HG02884 (cell line): Measurements from ENCODE around the gene KCNQ1.

Experiments
- ATAC-seq: cut with Tn5 transposase; IDR thresholded peaks from one replicate; pipeline ENCODE4 v1.9.1; 2021; ENCODE audit warnings: mild to moderate bottlenecking, moderate library complexity; ENCODE audit not compliant: unreplicated experiment

The KCNQ1 gene, protein sequence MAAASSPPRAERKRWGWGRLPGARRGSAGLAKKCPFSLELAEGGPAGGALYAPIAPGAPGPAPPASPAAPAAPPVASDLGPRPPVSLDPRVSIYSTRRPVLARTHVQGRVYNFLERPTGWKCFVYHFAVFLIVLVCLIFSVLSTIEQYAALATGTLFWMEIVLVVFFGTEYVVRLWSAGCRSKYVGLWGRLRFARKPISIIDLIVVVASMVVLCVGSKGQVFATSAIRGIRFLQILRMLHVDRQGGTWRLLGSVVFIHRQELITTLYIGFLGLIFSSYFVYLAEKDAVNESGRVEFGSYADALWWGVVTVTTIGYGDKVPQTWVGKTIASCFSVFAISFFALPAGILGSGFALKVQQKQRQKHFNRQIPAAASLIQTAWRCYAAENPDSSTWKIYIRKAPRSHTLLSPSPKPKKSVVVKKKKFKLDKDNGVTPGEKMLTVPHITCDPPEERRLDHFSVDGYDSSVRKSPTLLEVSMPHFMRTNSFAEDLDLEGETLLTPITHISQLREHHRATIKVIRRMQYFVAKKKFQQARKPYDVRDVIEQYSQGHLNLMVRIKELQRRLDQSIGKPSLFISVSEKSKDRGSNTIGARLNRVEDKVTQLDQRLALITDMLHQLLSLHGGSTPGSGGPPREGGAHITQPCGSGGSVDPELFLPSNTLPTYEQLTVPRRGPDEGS

GRCh38 chr11:2444821-2445745, at the start of gene KCNQ1:
Gene KCNQ1 (plus strand): TSS chr11:2445008. CDS start chr11:2445099, 91 bp downstream.
- ATAC-seq = no peak

DNA sequence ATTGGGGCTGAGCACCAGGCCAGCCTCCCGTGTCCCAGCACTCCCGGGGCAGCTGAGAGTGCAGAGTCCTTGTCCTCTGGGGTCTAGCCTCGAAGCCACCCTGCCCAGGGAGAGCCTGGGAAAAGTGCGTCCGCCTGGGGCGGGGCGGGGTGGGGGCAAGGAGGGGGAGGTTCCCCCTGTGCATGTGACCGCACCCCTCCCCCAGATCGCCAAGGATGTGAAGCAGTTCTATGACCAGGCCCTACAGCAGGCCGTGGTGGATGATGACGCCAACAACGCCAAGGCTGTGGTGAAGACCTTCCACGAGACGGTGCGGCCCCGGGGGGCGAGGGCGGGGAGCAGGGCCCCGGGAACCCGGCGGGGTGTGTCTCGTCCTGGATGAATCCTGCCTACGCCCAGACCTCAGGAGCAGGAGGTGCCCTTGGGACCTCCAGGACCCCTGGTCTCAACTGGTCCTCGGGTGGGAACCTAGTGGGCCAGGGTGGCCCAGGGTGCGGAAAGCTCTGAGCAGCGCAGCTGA, 49.5 kb upstream of the KCNQ1 start:
- no peak for ATAC-seq

- no peak for ATAC-seq
Measured at GRCh38 chr11:2395856-2396255, 49.0 kb upstream of the KCNQ1 start.

DNA sequence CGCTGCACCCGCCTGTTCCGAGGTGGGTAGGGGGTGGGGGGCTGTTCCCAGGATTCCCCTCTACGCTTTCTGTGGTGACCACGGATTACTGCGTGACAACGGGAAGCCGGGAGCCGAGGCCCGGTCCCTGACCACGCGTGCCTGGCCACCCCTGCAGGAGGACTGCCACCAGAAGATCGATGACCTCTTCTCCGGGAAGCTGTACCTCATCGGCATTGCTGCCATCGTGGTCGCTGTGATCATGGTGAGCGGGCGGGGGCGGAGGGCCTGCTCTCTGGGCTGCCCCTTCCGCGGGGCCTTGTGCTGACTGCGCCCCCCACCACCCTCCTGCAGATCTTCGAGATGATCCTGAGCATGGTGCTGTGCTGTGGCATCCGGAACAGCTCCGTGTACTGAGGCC, 48.3 kb upstream of the KCNQ1 start:
- no peak for ATAC-seq

- no peak for ATAC-seq
Measured at GRCh38 chr11:2397005-2397404, 47.8 kb upstream of the KCNQ1 start.

- no peak for ATAC-seq
Measured at GRCh38 chr11:2398664-2399355, 46.0 kb upstream of the KCNQ1 start.

DNA sequence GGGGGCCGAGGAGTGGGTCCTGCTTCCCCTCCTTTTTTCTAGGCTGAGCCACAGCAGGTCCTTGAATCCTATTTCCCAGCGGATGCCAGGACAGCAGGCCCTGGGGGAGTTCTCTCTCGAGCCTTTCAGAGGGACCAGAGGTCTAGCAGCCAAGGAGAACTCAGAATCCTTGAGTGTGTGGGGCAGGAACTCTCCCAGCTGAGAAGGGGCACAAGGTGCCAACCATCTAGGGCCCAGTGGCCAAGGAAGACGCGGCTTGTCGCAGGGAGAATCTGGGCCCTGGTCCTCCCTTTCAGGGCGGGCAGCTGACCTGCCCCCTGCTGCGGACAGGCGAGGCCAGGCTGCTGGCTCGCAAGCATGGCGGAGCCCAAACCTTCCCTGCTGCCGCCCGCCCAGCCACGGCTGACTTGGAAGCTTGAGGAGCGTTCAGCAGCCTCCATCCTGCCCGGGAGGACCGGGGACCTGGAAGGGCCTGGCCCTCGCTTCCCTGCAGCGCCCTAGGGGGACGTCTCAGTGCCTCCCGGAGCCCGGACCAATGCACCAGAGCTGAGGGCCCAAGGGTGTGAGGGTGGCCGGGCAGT, 45.2 kb upstream of the KCNQ1 start:
- ATAC-seq = no peak

GRCh38 chr11:2400069-2400761, 44.6 kb upstream of the KCNQ1 start, which contains the start of gene TSSC4:
Gene TSSC4 (plus strand): TSS chr11:2400750. CDS start chr11:2402634, 1,884 bp downstream.
- ATAC-seq = peak; percentile 79

- ATAC-seq = no peak
Measured at GRCh38 chr11:2400762-2401435, 43.9 kb upstream of the KCNQ1 start.

DNA sequence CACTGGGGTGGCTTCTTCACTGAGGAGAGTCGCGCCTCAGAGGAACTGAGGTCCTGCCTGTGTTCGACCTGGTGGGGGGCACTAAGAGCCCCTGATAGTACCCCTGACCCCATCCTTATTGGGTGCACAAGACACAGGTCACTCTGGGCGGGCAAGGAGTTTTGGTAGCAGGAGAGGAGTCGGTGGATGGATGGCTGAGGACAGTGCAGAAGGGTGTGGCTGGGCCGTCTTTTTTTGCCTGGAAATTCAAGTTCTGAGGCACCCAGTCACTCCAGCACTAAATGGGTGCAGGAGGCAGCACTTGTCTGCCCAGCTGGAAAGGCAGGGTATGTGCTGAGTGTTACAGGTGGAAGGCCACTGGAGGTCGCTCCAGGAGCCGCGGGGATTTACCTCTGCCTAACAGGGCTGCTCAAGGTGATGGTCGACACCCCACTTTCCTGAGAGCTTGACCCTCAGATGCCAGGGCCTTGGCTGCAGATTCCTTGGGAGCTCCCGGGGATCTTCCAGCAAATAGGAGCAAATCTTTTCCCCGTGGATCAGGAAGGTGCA, 43.3 kb upstream of the KCNQ1 start:
- ATAC-seq = no peak

GRCh38 chr11:2402106-2402505, 42.7 kb upstream of the KCNQ1 start:
- ATAC-seq = no peak

DNA sequence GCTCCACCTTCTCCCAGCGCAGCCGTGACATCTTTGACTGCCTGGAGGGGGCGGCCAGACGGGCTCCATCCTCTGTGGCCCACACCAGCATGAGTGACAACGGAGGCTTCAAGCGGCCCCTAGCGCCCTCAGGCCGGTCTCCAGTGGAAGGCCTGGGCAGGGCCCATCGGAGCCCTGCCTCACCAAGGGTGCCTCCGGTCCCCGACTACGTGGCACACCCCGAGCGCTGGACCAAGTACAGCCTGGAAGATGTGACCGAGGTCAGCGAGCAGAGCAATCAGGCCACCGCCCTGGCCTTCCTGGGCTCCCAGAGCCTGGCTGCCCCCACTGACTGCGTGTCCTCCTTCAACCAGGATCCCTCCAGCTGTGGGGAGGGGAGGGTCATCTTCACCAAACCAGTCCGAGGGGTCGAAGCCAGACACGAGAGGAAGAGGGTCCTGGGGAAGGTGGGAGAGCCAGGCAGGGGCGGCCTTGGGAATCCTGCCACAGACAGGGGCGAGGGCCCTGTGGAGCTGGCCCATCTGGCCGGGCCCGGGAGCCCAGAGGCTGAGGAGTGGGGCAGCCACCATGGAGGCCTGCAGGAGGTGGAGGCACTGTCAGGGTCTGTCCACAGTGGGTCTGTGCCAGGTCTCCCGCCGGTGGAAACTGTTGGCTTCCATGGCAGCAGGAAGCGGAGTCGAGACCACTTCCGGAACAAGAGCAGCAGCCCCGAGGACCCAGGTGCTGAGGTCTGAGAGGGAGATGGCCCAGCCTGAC, 41.7 kb upstream of the KCNQ1 start:
- ATAC-seq = no peak

- no peak for ATAC-seq
Measured at GRCh38 chr11:2404735-2405196, 40.0 kb upstream of the KCNQ1 start.

- no peak for ATAC-seq
Measured at GRCh38 chr11:2406451-2406850, 38.4 kb upstream of the KCNQ1 start.

DNA sequence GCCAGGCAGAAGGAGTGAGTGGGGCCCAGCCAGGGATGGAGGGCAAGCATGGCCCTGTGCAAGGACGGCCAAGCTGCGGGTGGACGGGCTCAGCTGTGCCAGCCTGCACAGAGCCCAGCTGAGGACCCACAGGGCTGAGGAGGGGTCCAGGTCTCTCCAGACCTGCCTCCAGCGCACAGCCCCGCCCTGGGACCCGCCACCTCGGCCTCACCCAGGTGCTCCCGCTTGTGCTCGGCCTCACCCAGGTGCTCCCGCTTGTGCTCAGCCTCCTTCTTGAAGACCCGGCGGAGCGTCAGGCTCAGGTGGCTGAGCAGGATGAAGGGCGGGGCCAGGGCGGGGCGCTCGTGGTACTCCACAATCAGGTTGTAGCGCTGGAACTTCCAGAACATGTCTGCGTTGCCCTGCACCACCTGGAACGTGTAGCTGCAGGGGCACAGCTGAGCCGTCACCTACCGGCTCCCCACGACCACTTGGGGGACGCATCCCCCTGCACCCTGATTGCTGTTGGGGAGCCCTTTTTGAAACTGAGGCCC, 37.9 kb upstream of the KCNQ1 start:
- ATAC-seq = no peak

GRCh38 chr11:2408671-2409070, 36.1 kb upstream of the KCNQ1 start:
- no peak for ATAC-seq

GRCh38 chr11:2409126-2409525, 35.7 kb upstream of the KCNQ1 start:
- no peak for ATAC-seq
